Chondrocyte (in vitro differentiated cells): ENCODE data around the gene HAUS3. TPM values are rescaled to one million over a fixed set of nuclear protein-coding genes. Genes with fewer than 3 reads are reported as not detected.
A peak's percentile ranks its signal among the peaks of the same experiment; 100 is the strongest.

Source experiments
- DNase-seq: peaks from one replicate; pipeline ENCODE4 v3.0.0; 2021; ENCODE audit warnings: mixed read lengths, low spot score
- H3K27ac Mint-ChIP-seq: one replicate; pipeline ENCODE4 v1.8.0; 2021; ENCODE audit warnings: mild to moderate bottlenecking, moderate library complexity, mixed read lengths; ENCODE audit not compliant: unreplicated experiment
- H3K27me3 Mint-ChIP-seq: 2 replicates; pipeline ENCODE4 v1.8.0; 2021; ENCODE audit warnings: low read depth, mixed read lengths
- H3K36me3 Mint-ChIP-seq: 2 replicates; pipeline ENCODE4 v1.8.0; 2021; ENCODE audit warnings: low read depth, mixed read lengths
- H3K4me1 Mint-ChIP-seq: 2 replicates; pipeline ENCODE4 v1.8.0; 2021; ENCODE audit warnings: low read depth, mild to moderate bottlenecking, mixed read lengths
- H3K4me3 Mint-ChIP-seq: one replicate; pipeline ENCODE4 v1.8.0; 2021; ENCODE audit warnings: mild to moderate bottlenecking, moderate library complexity, mixed read lengths; ENCODE audit not compliant: unreplicated experiment
- H3K9me3 Mint-ChIP-seq: 2 replicates; pipeline ENCODE4 v1.8.0; 2021; ENCODE audit warnings: low read depth, mixed read lengths
- total RNA-seq: library from RNA; stranded (reverse); gene quantifications from 3 replicates; pipeline ENCODE4 v1.2.1, GENCODE V29; 2021
- TF ChIP-seq, protein P1 (sequence below): fragments of 200-600 bp; sonication (generic); IDR thresholded peaks from 2 replicates; pipeline ENCODE4 v1.5.0; 2021; ENCODE audit warnings: antibody characterized with exemption, mild to moderate bottlenecking, moderate library complexity

HAUS3 gene
- total RNA-seq, 1 donor from 2014 or later: 10.0 TPM

DNA sequence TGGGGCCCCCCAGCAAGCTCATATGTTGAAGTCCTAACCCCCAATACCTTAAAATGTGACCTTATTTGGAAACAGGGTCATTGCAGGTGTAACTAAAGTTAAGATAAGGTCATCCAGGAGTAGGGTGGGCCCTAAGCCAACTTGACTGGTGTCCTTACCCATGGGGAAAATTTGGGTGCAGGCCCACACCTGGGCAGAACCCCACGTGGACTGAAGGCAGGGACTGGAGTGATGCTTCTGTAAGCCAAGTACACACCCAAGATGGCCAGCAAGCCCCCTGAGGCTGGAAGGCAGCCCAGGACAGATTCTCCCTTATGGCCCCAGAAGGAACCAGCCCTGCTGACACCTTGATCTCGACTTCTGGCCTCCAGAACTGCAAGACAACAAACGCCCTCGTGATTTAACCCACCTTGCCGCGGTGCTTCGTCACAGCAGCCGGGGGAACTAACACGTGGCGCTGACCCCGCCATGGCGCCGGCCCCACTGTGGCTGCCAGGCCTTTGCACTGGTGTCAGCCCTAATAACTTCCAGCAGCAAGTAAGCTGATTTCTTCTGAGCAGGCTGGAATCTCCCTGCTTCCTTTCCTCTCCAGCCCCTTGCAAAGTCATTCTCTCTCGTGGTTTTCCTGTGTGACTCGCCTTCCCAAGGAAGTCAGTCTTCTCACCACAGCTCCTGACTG is 43.2 kb upstream of the HAUS3 start:
- no peak overlapping the region for H3K4me3 Mint-ChIP-seq
- no peak for DNase-seq
- peak overlapping the region; percentile 32 for H3K27ac Mint-ChIP-seq
- TF ChIP-seq, protein P1, sequence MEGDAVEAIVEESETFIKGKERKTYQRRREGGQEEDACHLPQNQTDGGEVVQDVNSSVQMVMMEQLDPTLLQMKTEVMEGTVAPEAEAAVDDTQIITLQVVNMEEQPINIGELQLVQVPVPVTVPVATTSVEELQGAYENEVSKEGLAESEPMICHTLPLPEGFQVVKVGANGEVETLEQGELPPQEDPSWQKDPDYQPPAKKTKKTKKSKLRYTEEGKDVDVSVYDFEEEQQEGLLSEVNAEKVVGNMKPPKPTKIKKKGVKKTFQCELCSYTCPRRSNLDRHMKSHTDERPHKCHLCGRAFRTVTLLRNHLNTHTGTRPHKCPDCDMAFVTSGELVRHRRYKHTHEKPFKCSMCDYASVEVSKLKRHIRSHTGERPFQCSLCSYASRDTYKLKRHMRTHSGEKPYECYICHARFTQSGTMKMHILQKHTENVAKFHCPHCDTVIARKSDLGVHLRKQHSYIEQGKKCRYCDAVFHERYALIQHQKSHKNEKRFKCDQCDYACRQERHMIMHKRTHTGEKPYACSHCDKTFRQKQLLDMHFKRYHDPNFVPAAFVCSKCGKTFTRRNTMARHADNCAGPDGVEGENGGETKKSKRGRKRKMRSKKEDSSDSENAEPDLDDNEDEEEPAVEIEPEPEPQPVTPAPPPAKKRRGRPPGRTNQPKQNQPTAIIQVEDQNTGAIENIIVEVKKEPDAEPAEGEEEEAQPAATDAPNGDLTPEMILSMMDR: no peak
- H3K36me3 Mint-ChIP-seq: no peaks in the 10 kb centered on the region
- H3K9me3 Mint-ChIP-seq: no peaks in the 10 kb centered on the region
- no peaks in the 10 kb centered on the region for H3K27me3 Mint-ChIP-seq
- peaks cover 5% of the 10 kb centered on the region for H3K4me1 Mint-ChIP-seq

DNA sequence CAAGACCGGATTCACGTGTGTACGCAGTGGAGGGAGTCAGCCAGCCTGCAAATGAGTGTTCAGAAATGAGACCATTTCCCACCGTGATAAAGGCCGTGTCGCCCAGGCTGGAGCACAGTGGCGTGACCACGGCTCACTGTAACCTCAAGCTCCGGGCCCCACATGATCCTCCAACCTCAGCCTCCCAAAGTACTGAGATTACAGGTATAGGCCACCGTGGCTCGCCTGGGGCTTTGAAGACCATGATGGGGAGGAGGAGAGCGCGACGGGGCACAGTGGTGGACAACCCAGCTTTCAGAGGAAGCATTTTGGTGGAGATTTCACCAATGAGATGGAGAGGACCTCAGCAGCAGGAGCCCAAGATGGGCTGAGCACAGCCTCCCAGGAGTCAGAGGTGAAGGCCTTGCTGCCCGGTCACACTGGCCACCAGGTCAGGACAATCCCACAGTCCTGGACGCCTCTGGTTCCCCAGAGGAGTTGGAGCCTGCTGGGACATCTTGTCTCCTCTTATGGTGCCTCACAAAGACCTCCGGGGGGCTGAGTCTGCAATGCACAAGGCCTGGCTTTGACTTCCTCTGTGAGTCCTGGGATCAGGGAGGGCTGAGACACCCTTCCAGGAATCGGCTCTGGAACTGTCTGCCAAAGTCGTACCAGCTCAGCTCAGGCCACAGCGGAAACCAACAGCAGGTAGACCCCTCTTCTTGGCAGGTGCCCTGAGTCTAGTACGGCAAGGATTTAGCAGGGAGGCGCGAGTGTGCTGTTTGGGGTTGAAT is 42.4 kb upstream of the HAUS3 start:
- Mint-ChIP-seq H3K27me3 (no peaks in the 10 kb centered on the region), H3K4me1 (peaks cover 5% of the 10 kb centered on the region), H3K36me3 (no peaks in the 10 kb centered on the region), H3K27ac (no peak overlapping the region), H3K9me3 (no peaks in the 10 kb centered on the region), H3K4me3 (no peak overlapping the region)
- no peak for DNase-seq
- TF ChIP-seq, protein P1: no peak

DNA sequence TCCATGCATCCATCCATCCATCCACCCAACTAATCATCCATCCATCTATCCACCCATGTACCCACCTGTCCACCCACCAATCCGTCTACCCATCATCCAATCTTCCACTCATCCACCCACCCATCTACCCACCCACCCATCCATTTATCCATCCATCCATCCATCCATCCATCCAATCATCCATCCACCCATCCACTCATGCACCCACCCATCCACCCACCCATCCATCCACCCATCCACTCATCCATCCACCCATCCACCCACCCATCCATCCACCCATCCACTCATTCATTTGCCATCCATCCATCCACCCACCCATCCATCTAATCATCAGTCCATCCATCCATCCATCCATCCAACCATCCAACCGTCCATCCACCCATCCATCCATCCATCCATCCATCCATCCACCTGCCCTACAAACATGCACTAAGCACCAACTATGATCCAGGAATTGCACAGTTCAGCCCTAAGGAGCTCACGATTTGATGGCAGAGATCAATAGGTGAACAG is 41.3 kb upstream of the HAUS3 start:
- no peaks in the 10 kb centered on the region for H3K27me3 Mint-ChIP-seq
- no peak overlapping the region for H3K4me3 Mint-ChIP-seq
- TF ChIP-seq, protein P1: no peak
- no peaks in the 10 kb centered on the region for H3K36me3 Mint-ChIP-seq
- no peaks in the 10 kb centered on the region for H3K9me3 Mint-ChIP-seq
- no peak overlapping the region for H3K27ac Mint-ChIP-seq
- peaks cover 5% of the 10 kb centered on the region for H3K4me1 Mint-ChIP-seq
- no peak for DNase-seq

DNA sequence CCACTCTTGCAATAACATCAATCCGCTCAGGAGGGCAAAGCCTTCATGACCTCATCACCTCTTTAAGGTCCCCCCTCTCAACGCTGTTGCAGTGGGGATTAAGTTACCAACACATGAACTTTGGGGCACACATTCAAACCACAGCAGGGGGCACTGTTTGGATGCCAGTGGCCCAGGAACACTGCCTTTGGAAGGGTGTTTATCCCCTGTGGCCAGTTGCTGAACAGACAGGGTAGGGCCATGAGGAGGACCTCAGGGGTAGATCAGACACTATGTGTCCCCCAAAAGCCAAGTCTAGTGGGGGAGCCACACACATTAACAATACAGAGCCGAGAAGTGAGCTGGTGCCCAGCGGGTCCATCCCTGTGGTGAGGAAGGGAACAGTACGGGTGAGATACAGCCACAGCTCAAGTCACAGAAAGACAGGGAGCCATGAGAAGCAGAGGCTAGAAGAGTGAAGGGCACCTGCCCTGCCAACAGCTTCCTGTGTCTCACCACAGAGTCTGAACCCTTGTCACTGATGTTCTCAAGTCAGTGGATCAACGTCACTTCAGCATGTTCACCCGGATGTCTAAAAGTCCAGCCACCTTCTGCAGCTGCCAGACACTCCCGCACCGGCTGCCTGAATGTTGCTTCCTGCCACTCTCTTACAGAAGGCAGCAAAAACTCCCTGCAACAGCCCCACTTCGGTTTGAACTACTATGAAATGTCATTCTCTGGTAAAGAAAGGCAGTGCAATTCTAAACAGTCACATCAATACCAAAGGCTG is 39.8 kb upstream of the HAUS3 start:
- Mint-ChIP-seq H3K4me1 (peaks cover 5% of the 10 kb centered on the region), H3K36me3 (no peaks in the 10 kb centered on the region), H3K27me3 (no peaks in the 10 kb centered on the region), H3K27ac (no peak overlapping the region), H3K9me3 (no peaks in the 10 kb centered on the region), H3K4me3 (no peak overlapping the region)
- TF ChIP-seq, protein P1: no peak
- no peak for DNase-seq
